Mesendoderm (in vitro differentiated cells): ENCODE results near the gene FAM83D.

ENCODE experiments used
- DNase-seq: peaks from one replicate; pipeline ENCODE4 v3.0.0; 2013
- H2AK5ac ChIP-seq: 2 replicates; pipeline ENCODE4 v1.6.1; 2013; ENCODE audit warnings: low read length, inconsistent platforms
- H2BK120ac ChIP-seq: 2 replicates; pipeline ENCODE4 v1.6.1; 2013; ENCODE audit warnings: low read depth, mild to moderate bottlenecking, low read length, moderate library complexity, mixed read lengths
- H2BK15ac ChIP-seq: replicated peaks from 2 replicates; pipeline ENCODE4 v1.6.1; 2013; ENCODE audit warnings: low read depth, mild to moderate bottlenecking, moderate library complexity
- H2BK5ac ChIP-seq: 2 replicates; pipeline ENCODE4 v1.6.1; 2013; ENCODE audit warnings: low read length, inconsistent platforms
- H3K18ac ChIP-seq: 2 replicates; pipeline ENCODE4 v1.6.1; 2013; ENCODE audit warnings: mild to moderate bottlenecking, low read length, mixed read lengths
- H3K23ac ChIP-seq: one replicate; pipeline ENCODE4 v1.6.1; 2013; ENCODE audit warnings: low read length
- H3K27ac ChIP-seq: 2 replicates; pipeline ENCODE4 v1.5.1; 2013; ENCODE audit warnings: low read depth, mild to moderate bottlenecking, inconsistent platforms, low read length, moderate library complexity
- H3K27me3 ChIP-seq: 2 replicates; pipeline ENCODE4 v1.6.1; 2013; ENCODE audit warnings: low read length, control low read depth, mild to moderate bottlenecking, inconsistent platforms; ENCODE audit not compliant: insufficient read depth, poor library complexity
- H3K36me3 ChIP-seq: 2 replicates; pipeline ENCODE4 v1.6.1; 2013; ENCODE audit warnings: low read length, inconsistent platforms; ENCODE audit not compliant: control insufficient read depth, insufficient read depth
- H3K4ac ChIP-seq: one replicate; pipeline ENCODE4 v1.6.1; 2013; ENCODE audit warnings: low read depth, mild to moderate bottlenecking, low read length, moderate library complexity
- H3K4me1 ChIP-seq: 2 replicates; pipeline ENCODE4 v1.6.1; 2013; ENCODE audit warnings: low read depth, low read length, inconsistent platforms; ENCODE audit not compliant: control insufficient read depth
- H3K4me2 ChIP-seq: 2 replicates; pipeline ENCODE4 v1.6.1; 2013; ENCODE audit warnings: low read length
- H3K4me3 ChIP-seq: 2 replicates; pipeline ENCODE4 v1.5.1; 2013; ENCODE audit warnings: mild to moderate bottlenecking, low read length
- H3K56ac ChIP-seq: one replicate; pipeline ENCODE4 v1.6.1; 2013; ENCODE audit warnings: low read length
- H3K79me1 ChIP-seq: 2 replicates; pipeline ENCODE4 v1.6.1; 2013; ENCODE audit warnings: low read length, inconsistent platforms
- H3K79me2 ChIP-seq: 2 replicates; pipeline ENCODE4 v1.6.1; 2013; ENCODE audit warnings: mild to moderate bottlenecking, low read length; ENCODE audit not compliant: control insufficient read depth, insufficient read depth
- H3K9ac ChIP-seq: 2 replicates; pipeline ENCODE4 v1.6.1; 2013; ENCODE audit warnings: low read length, inconsistent platforms
- H4K5ac ChIP-seq: one replicate; pipeline ENCODE4 v1.6.1; 2013; ENCODE audit warnings: low read length
- H4K8ac ChIP-seq: one replicate; pipeline ENCODE4 v1.6.1; 2013; ENCODE audit warnings: low read depth, mild to moderate bottlenecking, control low read depth, low read length, moderate library complexity
- WGBS: extraction: QIAGEN DNeasy Blood & Tissue Kit; methylation state at CpG from one replicate; pipeline ENCODE4 v1.1.7; 2013; ENCODE audit warnings: low lambda C conversion rate, missing lambda C conversion rate; ENCODE audit not compliant: insufficient coverage; ENCODE audit errors: extremely low coverage; 5-methylcytosine and 5-hydroxymethylcytosine counted together

The FAM83D gene

DNA sequence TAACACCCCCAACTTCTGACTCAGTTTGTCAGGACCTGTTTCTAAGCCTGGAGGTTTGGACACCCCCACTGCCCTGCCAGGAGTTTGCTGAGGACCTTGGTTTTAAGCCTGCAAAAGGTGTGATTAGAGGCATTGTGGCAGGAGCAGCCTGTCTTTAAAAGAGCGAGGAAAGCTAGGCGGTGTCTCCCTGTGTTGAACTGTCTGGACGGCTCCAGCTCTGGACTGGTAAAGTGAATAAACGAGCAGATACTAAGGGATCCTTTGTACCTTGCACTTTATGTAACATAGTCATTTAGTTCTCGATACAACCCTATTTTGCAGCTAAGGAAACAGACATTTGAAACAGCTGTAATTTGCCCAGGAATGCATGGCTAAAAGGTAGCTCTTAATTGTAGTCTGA lies 14.4 kb downstream of the FAM83D start:
- Histone ChIP-seq H2AK5ac (no peak overlapping the region), H3K56ac (no peak overlapping the region), H3K4ac (no peak overlapping the region), H4K8ac (no peak overlapping the region), H2BK15ac (no peak overlapping the region), H3K27ac (no peak overlapping the region), H3K4me2 (no peak overlapping the region), H3K23ac (no peak overlapping the region), H3K4me3 (no peak overlapping the region), H3K4me1 (no peaks in the 10 kb centered on the region), H3K18ac (no peak overlapping the region), H3K36me3 (peaks cover 8% of the 10 kb centered on the region), H4K5ac (no peak overlapping the region), H3K27me3 (no peaks in the 10 kb centered on the region), H2BK120ac (no peak overlapping the region), H3K9ac (no peak overlapping the region), H3K79me2 (peaks cover 39% of the 10 kb centered on the region), H2BK5ac (no peak overlapping the region), H3K79me1 (peaks cover 38% of the 10 kb centered on the region)
- WGBS = no CpG with 5 or more reads among the region's 5 CpGs
- no peak for DNase-seq

DNA sequence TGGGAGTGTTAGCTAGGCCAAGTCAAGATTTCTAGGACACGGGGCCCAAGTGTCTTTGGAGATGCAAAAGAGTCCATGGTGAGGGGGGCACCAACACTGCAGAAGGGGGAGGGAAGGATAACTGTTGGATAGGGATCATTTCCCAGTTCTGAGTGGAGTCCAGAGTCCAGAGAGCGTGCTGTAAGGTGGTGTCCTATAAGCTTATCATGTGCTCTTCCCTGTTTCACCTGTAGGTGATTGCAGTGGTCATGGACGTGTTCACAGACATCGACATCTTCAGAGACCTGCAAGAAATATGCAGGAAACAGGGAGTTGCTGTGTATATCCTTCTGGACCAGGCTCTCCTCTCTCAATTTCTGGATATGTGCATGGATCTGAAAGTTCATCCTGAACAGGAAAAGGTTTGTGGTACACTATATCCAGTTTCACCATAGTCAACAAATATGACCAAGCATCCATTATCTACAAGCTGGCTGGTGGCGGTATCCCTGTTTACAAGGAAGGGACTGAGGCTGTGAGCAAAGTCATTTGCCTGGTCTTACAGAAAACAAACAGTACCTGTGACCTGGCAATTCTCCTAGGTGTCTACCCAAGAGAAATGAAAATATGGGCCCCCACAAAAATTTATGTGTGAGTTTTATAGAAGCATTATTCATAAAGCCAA lies 15.6 kb downstream of the FAM83D start:
- H3K4me1 ChIP-seq = no peaks in the 10 kb centered on the region
- no peak overlapping the region for H2AK5ac ChIP-seq
- H3K79me2 ChIP-seq = peaks cover 28% of the 10 kb centered on the region
- H3K9ac ChIP-seq = no peak overlapping the region
- no peak overlapping the region for H3K4me2 ChIP-seq
- no peak overlapping the region for H4K8ac ChIP-seq
- no peak overlapping the region for H2BK15ac ChIP-seq
- no CpG with 5 or more reads among the region's 5 CpGs for WGBS
- no peak overlapping the region for H3K4me3 ChIP-seq
- H3K27ac ChIP-seq = no peak overlapping the region
- no peak overlapping the region for H2BK5ac ChIP-seq
- no peaks in the 10 kb centered on the region for H3K27me3 ChIP-seq
- H2BK120ac ChIP-seq = no peak overlapping the region
- peaks cover 8% of the 10 kb centered on the region for H3K36me3 ChIP-seq
- no peak for DNase-seq
- no peak overlapping the region for H3K56ac ChIP-seq
- no peak overlapping the region for H4K5ac ChIP-seq
- no peak overlapping the region for H3K23ac ChIP-seq
- H3K79me1 ChIP-seq = peaks cover 31% of the 10 kb centered on the region
- H3K18ac ChIP-seq = no peak overlapping the region
- H3K4ac ChIP-seq = no peak overlapping the region

DNA sequence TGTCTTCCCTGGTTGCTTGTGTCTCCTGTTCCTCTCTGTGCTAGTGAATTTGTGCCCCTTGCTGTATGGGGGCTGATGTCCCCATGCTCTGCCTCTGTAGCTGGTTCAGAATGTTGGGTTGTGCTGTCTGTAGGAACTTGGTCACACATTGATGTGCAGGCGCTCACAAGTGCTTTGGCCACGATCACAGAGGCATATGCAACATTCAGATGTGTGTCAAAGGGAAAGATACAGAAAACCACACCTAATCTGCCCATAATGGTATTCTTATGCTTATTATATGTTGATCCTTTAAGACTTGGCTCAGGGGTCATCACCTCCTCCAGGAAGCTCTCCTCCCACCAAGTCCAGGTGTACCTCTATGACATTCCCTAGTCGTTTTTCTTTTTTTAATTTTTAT lies 18.8 kb downstream of the FAM83D start:
- Histone ChIP-seq H3K27me3 (no peaks in the 10 kb centered on the region), H3K27ac (no peak overlapping the region), H3K56ac (no peak overlapping the region), H3K23ac (no peak overlapping the region), H3K4me2 (no peak overlapping the region), H4K8ac (no peak overlapping the region), H3K4ac (no peak overlapping the region), H2BK120ac (no peak overlapping the region), H2AK5ac (no peak overlapping the region), H3K79me2 (peaks cover 2% of the 10 kb centered on the region), H4K5ac (no peak overlapping the region), H3K36me3 (peaks cover 14% of the 10 kb centered on the region), H2BK5ac (no peak overlapping the region), H2BK15ac (no peak overlapping the region), H3K4me3 (no peak overlapping the region), H3K18ac (no peak overlapping the region), H3K79me1 (peaks cover 16% of the 10 kb centered on the region), H3K4me1 (no peaks in the 10 kb centered on the region), H3K9ac (no peak overlapping the region)
- DNase-seq = no peak
- no CpG with 5 or more reads among the region's 3 CpGs for WGBS

DNA sequence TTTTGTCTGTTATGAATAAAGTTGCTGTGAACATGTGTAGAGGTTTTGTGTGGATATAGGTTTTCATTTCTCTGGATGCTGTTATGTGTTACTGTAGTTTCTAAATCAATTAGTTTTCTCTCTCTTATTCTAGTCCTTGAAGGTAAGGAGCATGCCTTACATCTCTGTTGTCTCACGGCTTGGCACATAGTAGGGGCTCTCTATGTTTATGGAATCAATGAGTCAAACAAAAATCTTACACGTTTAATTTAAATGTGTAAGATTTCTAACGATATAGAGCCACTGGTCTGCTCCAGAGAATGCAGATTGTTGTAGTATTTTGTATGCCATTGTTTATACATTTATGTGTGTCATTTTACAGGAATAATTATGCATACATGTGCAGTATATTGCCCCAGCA lies 20.6 kb downstream of the FAM83D start:
- Histone ChIP-seq H2BK15ac (no peak overlapping the region), H3K36me3 (peaks cover 16% of the 10 kb centered on the region), H3K4me3 (no peak overlapping the region), H2BK120ac (no peak overlapping the region), H3K79me1 (peaks cover 9% of the 10 kb centered on the region), H3K4me2 (no peak overlapping the region), H3K27me3 (no peaks in the 10 kb centered on the region), H3K27ac (no peak overlapping the region), H4K5ac (no peak overlapping the region), H2AK5ac (no peak overlapping the region), H3K18ac (no peak overlapping the region), H3K9ac (no peak overlapping the region), H3K23ac (no peak overlapping the region), H3K4me1 (no peaks in the 10 kb centered on the region), H3K79me2 (no peaks in the 10 kb centered on the region), H2BK5ac (no peak overlapping the region), H4K8ac (no peak overlapping the region), H3K56ac (no peak overlapping the region), H3K4ac (no peak overlapping the region)
- WGBS = no CpG with 5 or more reads among the region's 3 CpGs
- no peak for DNase-seq

DNA sequence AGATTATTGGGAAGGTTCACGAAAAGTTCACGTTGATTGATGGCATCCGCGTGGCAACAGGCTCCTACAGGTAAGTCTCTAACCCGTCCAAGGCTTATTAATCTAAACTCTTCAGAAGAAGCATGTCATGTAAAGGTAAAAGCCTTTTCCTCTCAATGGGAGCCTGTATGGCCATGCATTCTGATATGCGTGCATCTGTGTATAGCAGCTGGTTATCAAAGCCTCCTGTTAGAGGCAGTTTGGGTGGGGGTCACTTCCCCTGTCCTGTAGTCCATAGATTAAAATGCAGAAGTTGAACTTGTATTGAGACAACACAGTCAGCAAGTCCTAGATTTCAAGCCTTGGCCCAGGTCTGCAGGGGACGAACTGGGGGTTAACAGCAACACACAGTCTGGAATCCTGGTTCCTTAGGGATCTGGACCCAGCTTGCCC lies 21.7 kb downstream of the FAM83D start:
- no peak for DNase-seq
- Histone ChIP-seq H2BK5ac (no peak overlapping the region), H3K36me3 (peaks cover 16% of the 10 kb centered on the region)

DNA sequence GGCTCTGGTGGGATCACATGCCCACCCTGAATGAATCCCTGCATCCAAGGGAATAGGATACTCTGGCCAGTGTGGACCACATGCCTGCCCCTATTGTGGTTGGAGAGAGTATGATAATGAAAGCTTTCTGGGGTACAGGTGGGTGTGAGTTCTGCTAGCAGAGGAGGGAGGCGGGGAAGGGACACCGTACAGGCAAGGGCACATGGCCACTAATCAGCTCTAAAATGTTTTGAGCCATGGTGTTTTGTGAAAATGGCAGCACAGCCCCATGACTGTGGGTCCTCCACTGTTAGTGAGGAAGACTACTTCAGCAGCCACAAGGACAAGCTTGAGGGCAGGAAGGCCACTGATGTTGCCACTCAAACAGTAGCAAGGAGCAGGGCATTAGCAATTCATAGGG lies 24.0 kb downstream of the FAM83D start:
- Histone ChIP-seq H3K4me1 (no peaks in the 10 kb centered on the region), H3K36me3 (peaks cover 17% of the 10 kb centered on the region), H3K79me1 (peaks cover 3% of the 10 kb centered on the region), H3K23ac (no peak overlapping the region), H2BK120ac (no peak overlapping the region), H2BK15ac (no peak overlapping the region), H3K79me2 (no peaks in the 10 kb centered on the region), H3K4me2 (no peak overlapping the region), H3K18ac (no peak overlapping the region), H3K56ac (no peak overlapping the region), H3K9ac (no peak overlapping the region), H4K8ac (no peak overlapping the region), H3K27ac (no peak overlapping the region), H3K4ac (no peak overlapping the region), H3K27me3 (no peaks in the 10 kb centered on the region), H4K5ac (no peak overlapping the region), H2BK5ac (no peak overlapping the region), H2AK5ac (no peak overlapping the region), H3K4me3 (no peak overlapping the region)
- no peak for DNase-seq
- WGBS = no CpG with 5 or more reads among the region's 2 CpGs

More for the DNA sequence above, 21.7 kb downstream of the FAM83D start:
- Histone ChIP-seq H2BK120ac (no peak overlapping the region), H3K4me3 (no peak overlapping the region), H3K79me1 (peaks cover 7% of the 10 kb centered on the region), H3K23ac (no peak overlapping the region), H3K27me3 (no peaks in the 10 kb centered on the region), H4K5ac (no peak overlapping the region), H3K27ac (no peak overlapping the region), H2BK15ac (no peak overlapping the region), H3K56ac (no peak overlapping the region), H3K4me1 (no peaks in the 10 kb centered on the region), H2AK5ac (no peak overlapping the region), H3K18ac (no peak overlapping the region), H4K8ac (no peak overlapping the region), H3K9ac (no peak overlapping the region), H3K79me2 (no peaks in the 10 kb centered on the region), H3K4ac (no peak overlapping the region), H3K4me2 (no peak overlapping the region)
- WGBS = no CpG with 5 or more reads among the region's 7 CpGs
